Ovary (tissue), 3 donors: ENCODE results near the gene SAFB2.

Source experiments
- EP300 ChIP-seq: sonication (generic); formaldehyde crosslinking; IDR thresholded peaks from one replicate; pipeline ENCODE4 v1.6.1; 2017; ENCODE audit warnings: antibody characterized with exemption
- POLR2A ChIP-seq: fragments of 450-650 bp; IDR thresholded peaks from one replicate; pipeline ENCODE4 v1.6.1; 2017; ENCODE audit warnings: antibody characterized with exemption, mild to moderate bottlenecking, moderate library complexity
- TF ChIP-seq, protein P1 (sequence below), 3 donors: fragments of 450-650 bp in 2 of 3; fragments of 200-600 bp in 1 of 3; IDR thresholded peaks; one replicate each; pipeline versions ENCODE4 v1.5.1 to v1.8.0; 2016 to 2022; ENCODE audit warnings: antibody characterized with exemption in 3 of 3, mild to moderate bottlenecking in 1 of 3
- donor health status: DM: no; HTN: no; CAD: no.

- TF ChIP-seq POLR2A: no peak
- TF ChIP-seq, protein P1, sequence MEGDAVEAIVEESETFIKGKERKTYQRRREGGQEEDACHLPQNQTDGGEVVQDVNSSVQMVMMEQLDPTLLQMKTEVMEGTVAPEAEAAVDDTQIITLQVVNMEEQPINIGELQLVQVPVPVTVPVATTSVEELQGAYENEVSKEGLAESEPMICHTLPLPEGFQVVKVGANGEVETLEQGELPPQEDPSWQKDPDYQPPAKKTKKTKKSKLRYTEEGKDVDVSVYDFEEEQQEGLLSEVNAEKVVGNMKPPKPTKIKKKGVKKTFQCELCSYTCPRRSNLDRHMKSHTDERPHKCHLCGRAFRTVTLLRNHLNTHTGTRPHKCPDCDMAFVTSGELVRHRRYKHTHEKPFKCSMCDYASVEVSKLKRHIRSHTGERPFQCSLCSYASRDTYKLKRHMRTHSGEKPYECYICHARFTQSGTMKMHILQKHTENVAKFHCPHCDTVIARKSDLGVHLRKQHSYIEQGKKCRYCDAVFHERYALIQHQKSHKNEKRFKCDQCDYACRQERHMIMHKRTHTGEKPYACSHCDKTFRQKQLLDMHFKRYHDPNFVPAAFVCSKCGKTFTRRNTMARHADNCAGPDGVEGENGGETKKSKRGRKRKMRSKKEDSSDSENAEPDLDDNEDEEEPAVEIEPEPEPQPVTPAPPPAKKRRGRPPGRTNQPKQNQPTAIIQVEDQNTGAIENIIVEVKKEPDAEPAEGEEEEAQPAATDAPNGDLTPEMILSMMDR (IDR thresholded peaks at IDR 0.05): no peak
- TF ChIP-seq EP300: no peak
Measured at GRCh38 chr19:5617080-5617479, 5.5 kb downstream of the SAFB2 start.
